Mammary epithelial cell (primary cell): ENCODE measurements around the gene ZSCAN21.

ENCODE experiments used
- CTCF ChIP-seq, 2 donors: IDR thresholded peaks in 1 of 2; conservative IDR thresholded peaks in 1 of 2; 2 replicates each; pipeline ENCODE4 v1.5.1; 2011 to 2012; ENCODE audit warnings: inconsistent platforms in 2 of 2, low read length in 2 of 2, mild to moderate bottlenecking in 2 of 2, control low read depth in 1 of 2, low read depth in 1 of 2; ENCODE audit not compliant: insufficient read depth in 1 of 2; ENCODE audit errors: extremely low read depth in 1 of 2
- EZH2 ChIP-seq: IDR thresholded peaks from 2 replicates; pipeline ENCODE4 v1.6.1; 2012; ENCODE audit warnings: low read length, inconsistent platforms, borderline replicate concordance

GRCh38 chr7:100090527-100091410 lies 41.2 kb downstream of the ZSCAN21 start:
- no peak for TF ChIP-seq CTCF (conservative IDR thresholded peaks at IDR 0.05 in 1 of 2, IDR thresholded peaks at IDR 0.05 in 1 of 2; ENCODE audit: extremely low read depth in 1 of 2, insufficient read depth in 1 of 2, low read depth in 1 of 2, low read length in 2 of 2)
- TF ChIP-seq EZH2, result no peak
